ENCODE measurements around the gene IFT52.
"Not testable (repeated sequence)": the region's sequence is repeated elsewhere in the genome, so short reads cannot be mapped to it uniquely, and the experiment has no call there.

IFT52 gene

GRCh38 chr20:43569282-43569681 is 21.5 kb upstream of the IFT52 start:
- no peak for DNase-seq

- no peak for DNase-seq
Measured at GRCh38 chr20:43570496-43570895, 20.2 kb upstream of the IFT52 start.

GRCh38 chr20:43571310-43571709 is 19.4 kb upstream of the IFT52 start:
- DNase-seq = no peak

GRCh38 chr20:43571771-43572170 is 19.0 kb upstream of the IFT52 start:
- DNase-seq = no peak

GRCh38 chr20:43572891-43573290 is 17.8 kb upstream of the IFT52 start:
- DNase-seq = no peak

- no peak for DNase-seq
Measured at GRCh38 chr20:43576108-43576507, 14.6 kb upstream of the IFT52 start.

- no peak for DNase-seq
Measured at GRCh38 chr20:43579861-43580793, 10.6 kb upstream of the IFT52 start.

- DNase-seq = no peak
Measured at GRCh38 chr20:43583133-43583864, 7.4 kb upstream of the IFT52 start.

GRCh38 chr20:43583982-43584432 is 6.7 kb upstream of the IFT52 start:
- peak; percentile 93 for DNase-seq

GRCh38 chr20:43584448-43585136 is 6.1 kb upstream of the IFT52 start:
- peak; percentile 73 for DNase-seq

GRCh38 chr20:43586641-43587040 is 4.1 kb upstream of the IFT52 start:
- no peak for DNase-seq

GRCh38 chr20:43588526-43588925 is 2.2 kb upstream of the IFT52 start:
- DNase-seq = not testable (repeated sequence)

GRCh38 chr20:43590036-43590391 is 723 bp upstream of the IFT52 start:
- DNase-seq = peak; percentile 1

- not testable (repeated sequence) for DNase-seq
Measured at GRCh38 chr20:43601960-43602359, 11.2 kb downstream of the IFT52 start.

GRCh38 chr20:43603124-43603523 is 12.4 kb downstream of the IFT52 start:
- no peak for DNase-seq

- DNase-seq = no peak
Measured at GRCh38 chr20:43605715-43606114, 15.0 kb downstream of the IFT52 start.

- not testable (repeated sequence) for DNase-seq
Measured at GRCh38 chr20:43607278-43607677, 16.5 kb downstream of the IFT52 start.

- DNase-seq = no peak
Measured at GRCh38 chr20:43631598-43631997, 40.9 kb downstream of the IFT52 start.

GRCh38 chr20:43636429-43636828 is 45.7 kb downstream of the IFT52 start:
- no peak for DNase-seq

- DNase-seq = no peak
Measured at GRCh38 chr20:43642548-43642947, 51.8 kb downstream of the IFT52 start.

- DNase-seq = no peak
Measured at GRCh38 chr20:43650997-43651525, 60.3 kb downstream of the IFT52 start.

- not testable (repeated sequence) for DNase-seq
Measured at GRCh38 chr20:43651650-43652184, 61.0 kb downstream of the IFT52 start.

- no peak for DNase-seq
Measured at GRCh38 chr20:43653966-43654365, 63.2 kb downstream of the IFT52 start.
